IPS-20b (cell line): ENCODE results near the gene ABCC6.
"Not testable (repeated sequence)": the region's sequence is repeated elsewhere in the genome, so short reads cannot be mapped to it uniquely, and the experiment has no call there.

Experiments
- H3K27ac ChIP-seq: one replicate; pipeline ENCODE4 v1.5.1; 2013; ENCODE audit warnings: low read length
- H3K27me3 ChIP-seq: 2 replicates; pipeline ENCODE4 v1.6.1; 2013; ENCODE audit warnings: mild to moderate bottlenecking, low read length, inconsistent platforms; ENCODE audit not compliant: insufficient read depth
- H3K36me3 ChIP-seq: 2 replicates; pipeline ENCODE4 v1.6.1; 2013; ENCODE audit warnings: low read depth, mild to moderate bottlenecking, inconsistent platforms, low read length, moderate library complexity; ENCODE audit not compliant: insufficient read depth
- H3K4me1 ChIP-seq: 2 replicates; pipeline ENCODE4 v1.6.1; 2013; ENCODE audit warnings: mild to moderate bottlenecking, control low read depth, inconsistent platforms, low read length, moderate library complexity; ENCODE audit not compliant: insufficient read depth
- H3K4me3 ChIP-seq: 2 replicates; pipeline ENCODE4 v1.5.1; 2013; ENCODE audit warnings: mild to moderate bottlenecking, low read length, inconsistent platforms
- H3K9ac ChIP-seq: 2 replicates; pipeline ENCODE4 v1.6.1; 2013; ENCODE audit warnings: low read depth, mild to moderate bottlenecking, inconsistent platforms, low read length, moderate library complexity
- H3K9me3 ChIP-seq: 2 replicates; pipeline ENCODE4 v1.6.1; 2013; ENCODE audit warnings: mild to moderate bottlenecking, low read depth, low read length, inconsistent platforms; ENCODE audit not compliant: insufficient read depth

Gene ABCC6

DNA sequence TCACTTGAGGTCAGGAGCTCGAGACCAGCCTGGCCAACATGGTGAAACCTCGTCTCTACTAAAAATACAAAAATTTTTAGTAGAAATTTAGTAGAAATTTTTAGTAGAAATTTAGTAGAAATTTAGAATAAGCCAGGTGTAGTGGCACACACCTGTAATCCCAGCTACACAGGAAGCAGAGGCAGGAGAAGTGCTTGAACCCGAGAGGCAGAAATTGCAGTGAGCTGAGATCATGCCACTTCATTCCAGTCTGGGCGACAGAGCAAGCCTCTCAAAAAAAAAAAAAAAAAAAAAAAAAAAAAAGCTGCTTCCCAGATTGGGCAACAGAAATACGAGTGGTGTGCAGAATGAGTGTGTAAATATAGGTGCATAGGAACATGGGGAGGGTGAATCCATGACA, 4.5 kb downstream of the ABCC6 start:
- not testable (repeated sequence) for H3K27ac ChIP-seq

DNA sequence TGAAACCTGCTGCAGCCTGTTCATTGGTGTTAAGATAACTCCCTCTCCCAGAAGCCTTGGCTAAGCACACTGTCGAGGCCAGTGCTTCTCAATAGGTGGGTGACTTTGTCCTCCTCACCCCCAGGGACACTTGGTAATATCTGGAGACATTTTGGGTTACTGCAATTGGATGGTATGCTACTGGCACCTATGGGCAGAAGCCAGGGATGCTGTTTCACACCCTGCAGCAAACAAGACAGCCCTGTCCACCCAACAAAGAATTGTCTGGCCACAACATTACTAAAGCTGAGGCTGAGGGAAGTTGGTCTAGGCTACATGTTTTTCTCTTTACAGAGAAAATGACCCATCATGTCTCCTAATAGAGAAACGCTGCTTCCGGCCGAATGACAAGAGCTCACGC, 4.9 kb downstream of the ABCC6 start:
- not testable (repeated sequence) for H3K27me3 ChIP-seq, H3K9me3 ChIP-seq, H3K4me1 ChIP-seq, H3K4me3 ChIP-seq, H3K36me3 ChIP-seq, H3K27ac ChIP-seq, H3K9ac ChIP-seq

More for the DNA sequence above, 4.5 kb downstream of the ABCC6 start:
- H3K9me3 ChIP-seq, H3K4me3 ChIP-seq, H3K4me1 ChIP-seq, H3K27me3 ChIP-seq, H3K36me3 ChIP-seq, H3K9ac ChIP-seq: not testable (repeated sequence)

DNA sequence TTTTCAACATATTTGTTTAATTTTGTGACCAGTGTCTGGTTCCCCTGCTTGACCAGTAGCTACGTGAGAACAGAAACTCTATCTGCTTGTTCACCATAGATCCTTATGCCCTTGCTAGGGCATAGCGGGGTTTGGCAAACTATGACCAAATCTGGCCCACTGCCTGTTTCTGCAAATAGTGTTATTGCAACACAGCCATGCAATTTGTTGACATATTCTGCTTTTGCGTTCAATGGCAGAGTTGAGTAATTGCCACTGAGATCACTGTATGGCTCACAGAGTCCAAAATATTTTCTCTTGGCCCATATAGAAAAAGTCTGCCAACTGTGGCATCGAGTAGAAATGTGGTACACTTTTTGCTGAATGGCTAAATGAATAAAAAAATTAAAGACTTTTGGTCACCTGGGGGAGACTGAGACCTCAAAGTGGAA, 9.4 kb downstream of the ABCC6 start:
- not testable (repeated sequence) for H3K9ac ChIP-seq, H3K4me3 ChIP-seq, H3K9me3 ChIP-seq, H3K27ac ChIP-seq, H3K27me3 ChIP-seq, H3K4me1 ChIP-seq, H3K36me3 ChIP-seq

DNA sequence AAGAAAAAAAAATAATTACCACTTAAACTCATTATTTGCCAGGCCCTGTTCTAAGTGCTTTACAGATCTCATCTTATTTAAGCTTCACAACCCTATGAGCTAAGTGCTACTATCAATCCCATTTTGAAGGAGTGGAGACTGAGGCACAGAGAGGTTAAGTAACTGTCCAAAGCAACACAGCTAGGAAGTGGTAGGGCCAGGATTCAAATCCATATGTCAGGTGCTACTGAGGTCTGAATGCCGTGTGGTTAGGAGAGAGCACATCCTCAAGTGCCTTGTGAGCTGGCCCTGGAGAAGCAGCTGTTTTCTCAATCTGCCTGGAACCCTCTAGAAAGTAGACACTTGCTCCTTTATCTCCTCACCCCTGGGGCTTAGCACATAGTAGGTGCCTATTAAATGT, 11.9 kb downstream of the ABCC6 start:
- not testable (repeated sequence) for H3K27me3 ChIP-seq, H3K4me3 ChIP-seq, H3K9me3 ChIP-seq, H3K4me1 ChIP-seq, H3K27ac ChIP-seq, H3K9ac ChIP-seq, H3K36me3 ChIP-seq

DNA sequence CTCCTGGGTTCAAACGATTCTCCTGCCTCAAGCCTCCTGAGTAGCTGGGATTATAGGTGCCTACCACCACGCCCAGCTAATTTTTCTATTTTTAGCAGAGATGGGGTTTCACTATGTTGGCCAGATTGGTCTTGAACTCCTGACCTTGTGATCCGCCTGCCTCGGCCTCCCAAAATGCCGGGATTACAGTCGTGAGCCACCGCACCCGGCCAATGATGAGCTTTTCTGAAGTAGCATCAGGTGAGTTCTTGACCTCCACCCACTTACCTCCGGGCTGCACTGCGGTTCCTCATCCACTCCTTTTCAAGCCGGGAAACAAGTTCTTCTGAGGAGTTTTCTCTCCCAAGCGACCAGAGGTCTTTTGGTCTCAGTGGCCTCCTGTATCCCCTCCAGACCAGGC, 14.8 kb downstream of the ABCC6 start:
- H3K27me3 ChIP-seq, H3K4me3 ChIP-seq, H3K27ac ChIP-seq, H3K4me1 ChIP-seq, H3K9me3 ChIP-seq, H3K9ac ChIP-seq, H3K36me3 ChIP-seq: not testable (repeated sequence)

DNA sequence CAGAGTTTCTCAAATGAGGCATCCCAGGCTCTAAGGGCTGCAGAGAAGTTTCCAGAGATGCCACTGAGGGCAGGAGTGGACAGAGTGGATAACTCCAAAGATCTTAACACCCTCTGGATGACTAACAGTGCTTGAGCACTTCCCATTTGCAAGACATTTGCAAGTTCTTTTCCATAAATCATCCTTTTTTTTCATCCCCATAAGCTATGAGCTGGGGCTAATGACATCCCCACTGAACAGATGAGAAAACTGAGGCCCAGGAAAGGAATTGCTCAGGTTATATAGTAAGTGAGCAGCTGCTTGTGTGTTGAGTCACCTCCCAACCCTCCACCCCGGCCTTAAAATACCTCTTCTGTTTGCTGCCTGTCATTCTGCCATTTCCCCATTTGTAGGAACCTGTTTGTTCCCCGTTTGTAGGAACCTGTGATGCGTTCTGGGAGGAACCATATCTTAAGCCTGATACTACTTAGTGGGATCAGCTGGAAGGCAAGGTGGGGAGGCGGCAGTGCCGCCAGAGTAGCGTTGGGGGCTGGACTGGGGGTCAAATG, 15.4 kb downstream of the ABCC6 start:
- not testable (repeated sequence) for H3K36me3 ChIP-seq, H3K27ac ChIP-seq, H3K4me1 ChIP-seq, H3K9ac ChIP-seq, H3K4me3 ChIP-seq, H3K27me3 ChIP-seq, H3K9me3 ChIP-seq

DNA sequence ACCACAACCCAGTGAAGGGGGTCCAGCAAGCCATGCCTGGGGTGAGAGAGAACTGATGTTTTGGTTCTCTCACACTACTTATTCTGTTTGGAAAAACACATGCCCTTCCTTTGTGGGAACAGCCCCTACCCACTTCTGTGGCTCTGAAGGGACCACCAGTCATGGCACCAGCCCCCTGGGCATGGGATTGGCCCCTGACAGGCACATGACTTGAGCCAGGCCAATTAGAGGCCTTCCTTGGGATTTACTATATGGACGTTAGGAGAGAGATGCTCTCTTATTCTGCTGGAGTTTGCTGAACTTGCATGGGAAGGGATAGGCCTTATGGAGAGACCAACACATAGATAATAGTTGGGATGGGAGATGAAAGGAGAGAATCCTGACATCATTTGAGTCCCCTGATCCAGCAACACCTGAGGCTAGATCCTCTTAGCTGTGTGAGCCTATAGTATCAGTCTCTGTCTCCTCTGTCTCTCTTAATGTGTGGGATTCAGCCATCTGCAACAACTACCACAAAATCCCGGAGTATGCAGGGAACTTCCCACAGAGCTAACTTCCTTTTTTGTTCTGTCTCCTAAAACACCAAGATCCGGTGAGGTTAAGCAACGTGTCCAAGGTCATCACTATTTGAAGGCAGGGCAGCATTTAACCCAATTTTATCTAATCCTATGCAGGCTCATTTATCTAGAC, 16.1 kb downstream of the ABCC6 start:
- not testable (repeated sequence) for H3K4me3 ChIP-seq, H3K4me1 ChIP-seq, H3K27ac ChIP-seq, H3K27me3 ChIP-seq, H3K9ac ChIP-seq, H3K9me3 ChIP-seq, H3K36me3 ChIP-seq

DNA sequence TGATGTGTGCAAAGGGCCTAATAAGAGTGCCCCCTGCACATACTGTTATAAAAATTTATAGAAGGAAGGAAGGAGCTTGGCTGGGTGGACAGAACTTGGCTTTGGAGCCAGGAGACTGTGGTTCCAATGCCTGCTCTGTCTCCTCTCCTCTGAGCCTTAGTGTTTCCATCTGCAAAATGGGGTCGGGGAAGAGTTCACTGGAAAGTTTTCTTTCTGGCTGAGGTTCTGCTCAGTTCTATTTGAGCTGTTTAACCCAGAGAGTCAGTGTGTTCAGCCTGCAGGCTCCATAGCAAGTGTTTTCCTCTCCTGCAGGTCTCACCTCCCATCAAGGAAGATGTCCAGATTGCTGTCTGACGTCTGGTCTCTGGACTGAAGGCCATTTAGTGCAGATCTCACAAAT, 17.4 kb downstream of the ABCC6 start:
- not testable (repeated sequence) for H3K27ac ChIP-seq, H3K9ac ChIP-seq, H3K36me3 ChIP-seq, H3K4me3 ChIP-seq, H3K9me3 ChIP-seq, H3K4me1 ChIP-seq, H3K27me3 ChIP-seq

DNA sequence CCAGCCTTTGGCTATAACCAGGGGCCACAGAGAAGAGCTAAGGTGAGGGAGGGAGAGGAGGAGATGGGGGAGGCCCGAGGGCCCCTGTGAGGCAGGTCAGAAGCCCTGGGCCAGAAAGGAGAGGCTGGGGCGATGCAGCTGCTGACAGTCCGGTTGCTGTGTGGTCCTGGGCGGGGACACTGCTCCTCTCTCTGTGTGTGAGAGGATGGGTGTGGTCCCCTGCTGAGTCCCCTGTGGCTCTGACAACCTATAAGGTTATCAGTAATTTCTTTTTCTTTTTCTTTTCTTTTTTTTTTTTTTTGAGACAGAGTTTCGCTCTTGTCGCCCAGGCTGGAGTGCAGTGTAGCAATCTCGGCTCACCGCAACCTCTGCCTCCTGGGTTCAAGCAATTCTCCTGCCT, 18.7 kb downstream of the ABCC6 start:
- H3K9me3 ChIP-seq, H3K9ac ChIP-seq, H3K27me3 ChIP-seq, H3K27ac ChIP-seq, H3K36me3 ChIP-seq, H3K4me3 ChIP-seq, H3K4me1 ChIP-seq: not testable (repeated sequence)

DNA sequence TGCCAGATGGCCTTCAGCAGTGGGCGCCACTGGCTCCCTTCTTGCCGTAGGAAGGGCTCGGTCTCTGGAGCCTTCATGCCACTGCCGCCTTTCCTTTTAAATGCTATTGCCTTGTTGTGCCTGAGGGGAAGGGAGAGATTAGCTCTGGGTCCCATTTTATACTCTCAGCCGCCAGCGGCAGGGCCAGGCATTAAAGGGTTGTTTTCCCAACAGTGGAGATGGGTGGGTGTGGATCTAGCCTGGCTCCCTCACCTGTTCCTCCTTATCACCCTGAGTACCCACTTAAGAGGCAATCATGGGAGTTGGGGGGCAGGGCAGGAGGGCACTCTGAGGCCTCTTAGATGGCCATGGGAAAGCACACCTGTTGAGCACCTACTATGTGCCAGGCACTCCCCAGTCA, 19.8 kb downstream of the ABCC6 start:
- H3K27me3 ChIP-seq, H3K36me3 ChIP-seq, H3K4me1 ChIP-seq, H3K9me3 ChIP-seq, H3K27ac ChIP-seq, H3K4me3 ChIP-seq, H3K9ac ChIP-seq: not testable (repeated sequence)

DNA sequence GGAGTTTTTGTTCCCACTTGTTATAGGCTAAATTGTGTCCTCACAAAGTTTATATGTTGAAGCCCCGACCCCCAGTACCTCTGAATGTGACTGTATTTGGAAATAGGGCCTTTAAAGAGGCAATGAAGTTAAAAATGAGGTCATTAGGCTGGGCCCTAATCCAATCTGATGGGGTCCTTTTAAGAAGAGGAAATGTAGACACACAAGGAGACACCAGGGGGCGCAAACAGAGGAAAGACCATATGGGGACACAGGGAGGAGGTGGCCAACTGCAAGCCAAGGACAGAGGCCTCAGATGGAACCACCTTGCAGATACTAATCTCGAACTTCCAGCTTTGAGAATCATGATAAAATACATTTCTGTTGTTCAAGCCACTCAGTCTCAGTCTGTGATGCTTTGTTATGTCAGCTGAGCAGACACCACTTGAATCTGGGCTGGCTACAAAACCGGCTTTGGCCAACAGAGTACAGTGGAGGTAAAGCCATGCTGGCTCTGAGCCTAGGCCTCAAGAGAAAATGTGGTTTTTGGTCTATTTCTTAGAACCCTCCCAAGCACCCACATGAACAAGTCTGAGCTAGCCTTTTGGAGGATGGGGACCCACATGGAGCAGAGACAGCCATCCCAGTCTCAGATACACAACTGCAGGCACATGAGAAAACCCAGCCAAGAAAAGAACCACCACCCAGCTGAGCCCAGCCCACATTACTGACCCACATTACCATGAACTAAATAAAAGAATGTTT, 20.7 kb downstream of the ABCC6 start:
- H3K4me3 ChIP-seq, H3K9me3 ChIP-seq, H3K4me1 ChIP-seq, H3K9ac ChIP-seq, H3K36me3 ChIP-seq, H3K27ac ChIP-seq, H3K27me3 ChIP-seq: not testable (repeated sequence)

DNA sequence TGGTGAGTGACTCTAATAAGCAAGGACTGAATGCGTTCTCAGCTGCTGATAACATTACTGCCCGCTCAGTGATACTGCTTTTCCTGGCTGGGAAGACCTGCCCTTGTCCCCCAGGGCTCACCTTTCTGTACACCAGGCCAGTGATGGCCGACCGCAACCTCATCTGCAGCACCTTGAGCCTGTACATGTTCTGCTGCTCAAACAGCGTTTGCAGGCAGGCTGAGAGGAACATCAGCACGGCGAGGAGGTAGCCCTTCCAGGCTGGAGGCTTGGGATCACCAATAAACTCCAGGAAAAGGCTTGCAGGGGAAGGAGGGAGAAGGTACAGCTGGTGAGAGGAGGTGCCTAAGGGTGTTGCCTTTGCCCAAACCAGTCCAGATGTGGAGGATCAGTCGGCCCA, 21.4 kb downstream of the ABCC6 start:
- not testable (repeated sequence) for H3K9ac ChIP-seq, H3K27ac ChIP-seq

More for the DNA sequence above, 21.4 kb downstream of the ABCC6 start:
- not testable (repeated sequence) for H3K4me1 ChIP-seq, H3K36me3 ChIP-seq, H3K4me3 ChIP-seq, H3K27me3 ChIP-seq, H3K9me3 ChIP-seq
